HG02943 (cell line): Measurements from ENCODE around the gene ARMH4.

Source experiments
- ATAC-seq: cut with Tn5 transposase; IDR thresholded peaks from one replicate; pipeline ENCODE4 v1.9.1; 2021; ENCODE audit warnings: mild to moderate bottlenecking, low read depth, moderate library complexity; ENCODE audit not compliant: unreplicated experiment

ARMH4 gene

GRCh38 chr14:58106446-58106845 lies 45.6 kb downstream of the ARMH4 start:
- no peak for ATAC-seq

GRCh38 chr14:58104808-58105207 lies 47.2 kb downstream of the ARMH4 start:
- ATAC-seq: no peak

- ATAC-seq: no peak
These were observed 51.2 kb downstream of the ARMH4 start for GRCh38 chr14:58100735-58101368.

- ATAC-seq: no peak
These were observed 52.3 kb downstream of the ARMH4 start for GRCh38 chr14:58099682-58100081.

GRCh38 chr14:58098507-58098906 lies 53.5 kb downstream of the ARMH4 start:
- ATAC-seq: no peak

- ATAC-seq: no peak
These were observed 55.3 kb downstream of the ARMH4 start for GRCh38 chr14:58096731-58097130.

- no peak for ATAC-seq
These were observed 60.0 kb downstream of the ARMH4 start for GRCh38 chr14:58091883-58092630.

GRCh38 chr14:58089612-58090011 lies 62.4 kb downstream of the ARMH4 start:
- ATAC-seq: no peak

- no peak for ATAC-seq
These were observed 63.1 kb downstream of the ARMH4 start for GRCh38 chr14:58088961-58089360.

GRCh38 chr14:58085877-58086276 lies 66.1 kb downstream of the ARMH4 start:
- no peak for ATAC-seq

GRCh38 chr14:58082491-58083098 lies 69.4 kb downstream of the ARMH4 start:
- ATAC-seq: no peak

- ATAC-seq: no peak
These were observed 70.0 kb downstream of the ARMH4 start for GRCh38 chr14:58082011-58082410.

GRCh38 chr14:58078471-58078870 lies 73.5 kb downstream of the ARMH4 start:
- no peak for ATAC-seq

- no peak for ATAC-seq
These were observed 73.9 kb downstream of the ARMH4 start for GRCh38 chr14:58078068-58078467.

GRCh38 chr14:58077621-58078020 lies 74.4 kb downstream of the ARMH4 start:
- ATAC-seq: no peak

- no peak for ATAC-seq
These were observed 78.5 kb downstream of the ARMH4 start for GRCh38 chr14:58073516-58073915.

GRCh38 chr14:58072288-58073071 lies 79.5 kb downstream of the ARMH4 start:
- ATAC-seq: peak; percentile 80

GRCh38 chr14:58071341-58071740 lies 80.7 kb downstream of the ARMH4 start:
- no peak for ATAC-seq

GRCh38 chr14:58068306-58068705 lies 83.7 kb downstream of the ARMH4 start:
- ATAC-seq: no peak

GRCh38 chr14:58066115-58066514 lies 85.9 kb downstream of the ARMH4 start:
- ATAC-seq: no peak

GRCh38 chr14:58061581-58061980 lies 90.4 kb downstream of the ARMH4 start:
- ATAC-seq: no peak
